HEK293 (cell line): Measurements from ENCODE around the gene ANKRD11.

Source experiments
- TCF7L2 ChIP-seq: IDR thresholded peaks from 2 replicates; pipeline ENCODE4 v1.6.1; 2011; ENCODE audit warnings: low read depth, mild to moderate bottlenecking, inconsistent platforms, low read length, moderate library complexity, borderline replicate concordance
- ZBTB7A ChIP-seq: fragments of 450-650 bp; formaldehyde crosslinking; IDR thresholded peaks from 2 replicates; pipeline ENCODE4 v1.5.1; 2016; ENCODE audit warnings: low read depth, missing biosample characterization, missing genetic modification characterization
- ZNF521 ChIP-seq: fragments of 450-650 bp; formaldehyde crosslinking; IDR thresholded peaks from 2 replicates; pipeline ENCODE4 v1.5.1; 2017; ENCODE audit warnings: missing biosample characterization, mild to moderate bottlenecking, missing genetic modification characterization

DNA sequence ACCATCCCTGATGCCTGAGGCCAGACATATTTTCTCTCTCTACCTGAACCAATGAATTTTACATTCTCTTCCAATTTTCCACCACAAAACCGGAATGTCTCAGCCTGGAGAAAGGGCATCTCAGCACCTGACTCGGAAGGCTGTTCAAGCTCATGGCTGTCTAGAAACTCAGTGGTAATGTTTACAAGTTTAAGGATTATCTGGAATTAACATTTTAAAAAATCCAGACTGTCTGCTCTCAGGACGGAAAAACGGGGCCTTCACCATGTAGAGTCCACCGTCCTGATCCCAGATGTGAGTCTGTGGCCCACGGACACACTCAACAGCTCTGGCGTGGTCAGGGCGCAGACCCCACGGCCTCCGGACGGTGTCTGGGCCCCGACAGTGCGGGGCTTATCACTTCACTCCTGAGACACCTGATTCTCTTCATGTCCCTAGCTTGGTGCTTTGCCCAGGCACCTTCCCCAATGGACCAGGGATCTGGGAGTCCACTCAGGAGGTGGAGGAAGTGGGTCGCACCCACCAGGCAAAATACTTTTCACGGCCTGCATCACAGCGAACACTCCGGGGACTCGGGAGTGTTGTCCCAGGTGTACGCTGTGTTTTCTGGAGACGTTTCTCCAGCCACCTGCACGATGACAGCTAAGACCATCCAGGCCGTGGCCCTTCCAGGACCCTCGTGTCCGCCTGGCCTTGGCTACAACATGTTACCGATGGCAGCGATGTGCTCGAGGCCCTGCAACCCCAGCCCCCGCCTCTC lies 171.3 kb downstream of the ANKRD11 start:
- TF ChIP-seq ZBTB7A (tag by site-specific recombination) (no peak), TCF7L2 (no peak), ZNF521 (tag by site-specific recombination) (no peak)
